Bronchial epithelial cell (primary cell): ENCODE measurements around the gene FYN. TPM values are rescaled to one million over a fixed set of nuclear protein-coding genes. Genes with fewer than 3 reads are reported as not detected.

ENCODE experiments used
- DNase-seq: peaks from one replicate; pipeline ENCODE4 v3.0.0-alpha.2; 2010; ENCODE audit warnings: low read depth
- FAIRE-seq: peaks from 2 replicates; lab custom pipeline; 2011; peaks lifted over from hg19 to GRCh38; lab: Jason Lieb, UNC
- H3K27me3 ChIP-seq: 2 replicates; pipeline ENCODE4 v1.5.1; 2011; ENCODE audit warnings: low read length; ENCODE audit not compliant: control insufficient read depth, insufficient read depth
- H3K36me3 ChIP-seq: 2 replicates; pipeline ENCODE4 v1.5.1; 2011; ENCODE audit warnings: low read length; ENCODE audit not compliant: control insufficient read depth, insufficient read depth
- H3K4me3 ChIP-seq: 2 replicates; pipeline ENCODE4 v1.5.1; 2011; ENCODE audit warnings: mild to moderate bottlenecking, low read depth, low read length, control low read depth
- CTCF ChIP-seq: IDR thresholded peaks from 2 replicates; pipeline ENCODE4 v1.5.1; 2011; ENCODE audit warnings: mild to moderate bottlenecking, moderate library complexity, low read length, control low read depth, inconsistent platforms; ENCODE audit not compliant: insufficient read depth, severe bottlenecking
- total RNA-seq: library from RNA; depleted of rRNA; stranded (reverse); fragments of >200 nt; gene quantifications from 2 replicates; pipeline ENCODE4 v1.2.1, GENCODE V29; 2014

Gene FYN
- total RNA-seq, 1 donor from 2014 or later = 38.7 TPM

GRCh38 chr6:111680015-111680712 lies 193.1 kb downstream of the FYN start:
- Histone ChIP-seq H3K36me3 (no peaks in the 10 kb centered on the region), H3K27me3 (no peaks in the 10 kb centered on the region), H3K4me3 (no peak overlapping the region)
- no peak for TF ChIP-seq CTCF
- DNase-seq (no peak), FAIRE-seq (no peak)

GRCh38 chr6:111679126-111679858 lies 194.0 kb downstream of the FYN start:
- H3K4me3 ChIP-seq = no peak overlapping the region
- no peak for FAIRE-seq
- no peak for DNase-seq
- TF ChIP-seq CTCF = no peak
- no peaks in the 10 kb centered on the region for H3K36me3 ChIP-seq
- no peaks in the 10 kb centered on the region for H3K27me3 ChIP-seq

- Histone ChIP-seq H3K36me3 (peaks cover 2% of the 10 kb centered on the region), H3K4me3 (no peak overlapping the region), H3K27me3 (no peaks in the 10 kb centered on the region)
- FAIRE-seq (no peak), DNase-seq (no peak)
- TF ChIP-seq CTCF = no peak
These were observed 195.8 kb downstream of the FYN start for GRCh38 chr6:111677249-111677990.

- no peak for FAIRE-seq
- no peaks in the 10 kb centered on the region for H3K27me3 ChIP-seq
- no peak for DNase-seq
- no peak for TF ChIP-seq CTCF
- peaks cover 2% of the 10 kb centered on the region for H3K36me3 ChIP-seq
- no peak overlapping the region for H3K4me3 ChIP-seq
These were observed 196.9 kb downstream of the FYN start for GRCh38 chr6:111676383-111676782.

GRCh38 chr6:111674883-111675282 lies 198.4 kb downstream of the FYN start:
- DNase-seq (no peak), FAIRE-seq (no peak)
- Histone ChIP-seq H3K4me3 (no peak overlapping the region), H3K36me3 (peaks cover 2% of the 10 kb centered on the region), H3K27me3 (no peaks in the 10 kb centered on the region)
- no peak for TF ChIP-seq CTCF
